ENCODE data around the gene TEX12. TPM values are rescaled to one million over a fixed set of nuclear protein-coding genes. Genes with fewer than 3 reads are reported as not detected.

Gene TEX12
- total and polyA plus RNA-seq, 2 of the 4 experiments (the other 2 are of a cell fraction): 0.12 TPM; not detected in 1

DNA sequence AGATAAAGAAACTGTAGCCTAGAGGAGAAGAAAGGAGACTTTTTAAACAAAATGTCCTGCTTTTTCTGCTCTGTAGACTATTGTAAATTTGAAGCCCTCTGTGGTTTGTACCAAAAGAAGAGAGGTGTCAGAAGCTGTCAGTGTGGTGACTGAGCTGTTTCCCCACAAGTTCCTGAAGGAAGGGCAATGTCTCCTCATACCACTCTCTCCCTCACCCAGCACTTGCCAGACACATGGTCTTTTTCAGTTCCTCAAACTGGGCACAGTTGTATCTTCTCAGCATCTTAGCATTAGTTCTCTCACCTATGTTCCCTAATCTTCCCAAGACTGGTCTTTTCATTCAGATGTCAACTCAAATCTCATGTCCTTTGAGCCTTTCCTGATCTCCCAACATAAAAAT, 12.4 kb downstream of the TEX12 start:
- H2AK5ac ChIP-seq (ENCODE audit: low read depth, low read length): no peak overlapping the region
- H3K4me3 ChIP-seq (ENCODE audit: insufficient read depth, low read depth, low read length): no peak overlapping the region
- POLR2A ChIA-PET (ENCODE audit: unreplicated experiment): no interaction called here
- H2AFZ ChIP-seq (replicated peaks; ENCODE audit: low read length, poor library complexity): no peak overlapping the region
- DNase-seq: no peak
- no peak for TF ChIP-seq BHLHE40 (IDR thresholded peaks at IDR 0.05; ENCODE audit: low read depth, low read length)
- no peak for TF ChIP-seq MAZ (IDR thresholded peaks at IDR 0.05; ENCODE audit: borderline replicate concordance, low read depth, low read length)
- TF ChIP-seq RCOR1 (IDR thresholded peaks at IDR 0.05; ENCODE audit: insufficient replicate concordance, low read length): no peak
- TF ChIP-seq CHD1 (IDR thresholded peaks at IDR 0.05; ENCODE audit: low read depth, low read length): no peak
- no peak for TF ChIP-seq SMC3 (IDR thresholded peaks at IDR 0.05; ENCODE audit: low read depth, low read length)
- TF ChIP-seq RFX5 (IDR thresholded peaks at IDR 0.05; ENCODE audit: low read depth, low read length): no peak
- TF ChIP-seq RAD21 (IDR thresholded peaks at IDR 0.05; ENCODE audit: low read length): no peak
- no peak for TF ChIP-seq MAFK (IDR thresholded peaks at IDR 0.05; ENCODE audit: low read depth, low read length)
- H4K5ac ChIP-seq (ENCODE audit: low read depth, low read length): no peak overlapping the region
- no peak overlapping the region for H3K4ac ChIP-seq (ENCODE audit: low read depth, low read length)
- no peak overlapping the region for H2BK120ac ChIP-seq (ENCODE audit: low read depth, low read length)
- peaks cover 2% of the 10 kb centered on the region; the same call in 1 of the 2 replicates for H3K4me1 ChIP-seq (ENCODE audit: control insufficient read depth, insufficient read depth, low read length)
- in situ Hi-C loops (cut with MboI; ENCODE audit: low sequenced_read_pairs): no loop called here
- ATAC-seq (ENCODE audit: low read depth): no peak
- no peak overlapping the region for H3K14ac ChIP-seq (replicated peaks; ENCODE audit: low read depth, low read length)
- no peaks in the 10 kb centered on the region for H4K20me1 ChIP-seq (ENCODE audit: insufficient read depth, low read length)
- H3K9ac ChIP-seq (ENCODE audit: low read depth, low read length): no peak overlapping the region
- intact Hi-C loops (cut with micrococcal nuclease): loop anchor here (5.0 kb wide), 1 partner anchor 33 kb away; no protein-coding TSS in a partner anchor
- dilution Hi-C loops (cut with HindIII; ENCODE audit: low sequenced_read_pairs, unreplicated experiment): no loop called here
- no peaks in the 10 kb centered on the region for H3K9me1 ChIP-seq (ENCODE audit: insufficient read depth, low read length)
- BruUV-seq (replicated peaks): no TSS peak
- no peak overlapping the region for H3K56ac ChIP-seq (ENCODE audit: extremely low read depth, insufficient read depth, low read length)
- no peak overlapping the region for H2BK5ac ChIP-seq (ENCODE audit: low read depth, low read length, poor library complexity, severe bottlenecking)
- H2AK9ac ChIP-seq (replicated peaks; ENCODE audit: low read depth, low read length, poor library complexity): no peak overlapping the region
- H3K36me3 ChIP-seq (ENCODE audit: control insufficient read depth, insufficient read depth, low read length): no peaks in the 10 kb centered on the region
- no peak overlapping the region for H2BK20ac ChIP-seq (ENCODE audit: low read depth, low read length)
- H2BK15ac ChIP-seq (ENCODE audit: low read depth, low read length): no peak overlapping the region
- no peak overlapping the region for H3K27ac ChIP-seq (ENCODE audit: insufficient read depth, low read length)
- no peak overlapping the region for H3K18ac ChIP-seq (ENCODE audit: low read depth, low read length)
- H3K27me3 ChIP-seq (ENCODE audit: control insufficient read depth, insufficient read depth, low read length): peaks cover 3% of the 10 kb centered on the region; the same call in 1 of the 2 replicates
- H4K91ac ChIP-seq (ENCODE audit: insufficient read depth, low read depth, low read length): no peak overlapping the region
- no peak overlapping the region for H3K23ac ChIP-seq (ENCODE audit: low read depth, low read length)
- CTCF ChIA-PET: no interaction called here
- H3K9me3 ChIP-seq (ENCODE audit: control insufficient read depth, insufficient read depth, low read length): no peaks in the 10 kb centered on the region
- H3K79me1 ChIP-seq (ENCODE audit: low read depth in 1 of 2, low read length in 2 of 2): no peaks in the 10 kb centered on the region
- H3K4me2 ChIP-seq (ENCODE audit: low read depth, low read length): no peak overlapping the region
- no peak overlapping the region for H4K8ac ChIP-seq (ENCODE audit: low read depth in 2 of 2, low read length in 2 of 2)

All from IMR-90 (cell line).